Measurements from ENCODE around the gene EIF4E2.

The EIF4E2 gene, protein sequence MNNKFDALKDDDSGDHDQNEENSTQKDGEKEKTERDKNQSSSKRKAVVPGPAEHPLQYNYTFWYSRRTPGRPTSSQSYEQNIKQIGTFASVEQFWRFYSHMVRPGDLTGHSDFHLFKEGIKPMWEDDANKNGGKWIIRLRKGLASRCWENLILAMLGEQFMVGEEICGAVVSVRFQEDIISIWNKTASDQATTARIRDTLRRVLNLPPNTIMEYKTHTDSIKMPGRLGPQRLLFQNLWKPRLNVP

DNA sequence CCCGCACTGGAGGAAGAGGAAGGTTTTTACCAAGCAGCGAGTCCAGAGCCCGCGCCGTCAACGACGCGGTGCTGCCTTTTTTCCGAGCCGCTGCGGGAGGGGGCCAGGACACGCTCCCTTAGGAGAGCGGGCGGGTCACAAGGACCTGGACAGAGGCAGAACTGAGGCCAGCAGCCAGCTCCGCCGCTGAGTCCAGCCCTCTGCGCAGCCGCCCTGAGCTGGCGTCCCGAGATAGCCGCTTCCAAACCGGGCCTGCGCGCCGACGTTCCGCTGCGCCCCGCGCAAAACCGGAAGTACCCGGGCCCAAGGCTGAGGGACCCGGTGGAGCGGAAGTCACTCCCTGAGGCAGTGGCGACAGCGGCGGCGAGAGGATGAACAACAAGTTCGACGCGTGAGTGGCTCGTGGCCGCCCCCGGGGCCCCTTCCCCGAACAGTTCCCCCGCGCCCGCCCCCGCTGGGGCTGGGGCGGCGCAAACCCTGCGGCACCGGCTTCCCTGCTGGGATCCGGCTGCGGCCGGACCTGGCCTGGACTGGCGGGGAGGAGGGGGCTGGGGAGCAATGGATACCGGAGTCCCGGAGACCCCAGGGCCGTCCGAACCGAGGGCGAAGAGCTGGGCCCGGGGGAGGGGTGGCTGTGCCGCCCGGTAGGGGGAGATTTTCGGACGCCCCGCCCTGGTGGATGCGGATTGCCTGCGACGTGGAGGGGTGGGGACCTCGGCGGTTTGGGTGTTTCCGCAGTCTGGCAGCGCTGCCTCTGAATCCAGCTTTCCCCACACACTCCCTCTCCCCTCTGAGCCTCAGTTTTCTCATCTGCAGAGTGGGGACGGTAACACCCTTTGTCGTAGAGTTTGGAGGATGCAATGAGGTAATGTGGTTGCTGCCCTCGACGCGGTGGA, at the start of gene EIF4E2, which contains the start of gene TIGD1:
Gene EIF4E2 (plus strand): TSS at position 336 of the 896 bp plus-strand sequence. CDS start 36 bp downstream, at position 372.
Gene TIGD1 (minus strand): TSS at position 204 of the 896 bp plus-strand sequence. CDS start 675 bp downstream, outside the sequence.
- peak; percentile 87 for DNase-seq

DNA sequence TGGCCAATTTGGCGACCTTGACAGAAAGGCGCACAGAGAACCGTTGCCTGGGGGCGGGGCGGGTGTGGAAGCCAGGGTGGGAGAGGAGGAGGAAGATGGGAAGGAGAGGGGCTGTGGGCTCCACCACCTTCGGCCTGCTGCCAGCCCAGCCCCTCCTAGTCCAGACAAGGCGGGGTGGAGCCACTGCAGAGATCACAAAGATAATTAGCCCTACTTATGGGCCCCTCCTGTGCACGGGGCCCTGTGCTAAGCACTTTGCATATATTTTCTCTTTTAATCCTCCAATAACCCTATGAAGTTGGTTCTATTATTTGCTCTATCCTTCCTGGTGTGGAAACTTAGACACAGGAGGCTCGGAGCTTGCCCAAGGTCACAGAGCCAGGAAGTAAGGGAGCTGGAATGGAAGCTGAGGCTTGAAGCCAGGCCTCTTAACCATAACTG, 49.1 kb upstream of the EIF4E2 start:
- DNase-seq: no peak

DNA sequence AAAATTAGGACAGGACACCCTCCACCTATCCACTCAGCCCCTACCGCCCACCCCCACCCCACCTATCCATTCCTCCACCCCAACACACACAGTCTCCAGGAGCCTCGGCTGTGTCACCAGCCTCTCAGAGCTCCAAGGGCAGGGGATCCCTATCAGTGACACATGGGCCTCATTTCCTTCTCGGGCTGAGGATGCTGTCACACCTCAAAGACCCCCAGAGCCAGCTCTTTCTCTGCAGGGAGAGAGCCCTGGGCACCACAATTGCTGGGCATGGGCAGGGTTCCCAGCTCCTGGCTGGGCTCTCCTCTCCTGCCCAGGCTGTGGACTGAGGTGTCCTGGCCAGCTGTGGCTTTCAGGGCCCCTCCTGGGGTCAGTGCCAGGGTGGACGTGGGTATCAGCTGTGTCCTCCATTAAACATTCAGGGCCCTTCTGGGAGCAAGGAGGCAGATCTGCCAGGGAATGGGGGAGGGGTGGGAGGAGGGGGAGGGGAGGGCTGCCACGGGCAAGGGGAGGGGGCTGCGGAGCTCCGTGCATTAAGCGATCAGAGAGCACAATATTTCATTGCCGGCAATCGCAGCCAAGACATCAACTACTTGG, 48.6 kb upstream of the EIF4E2 start:
- DNase-seq: no peak

DNA sequence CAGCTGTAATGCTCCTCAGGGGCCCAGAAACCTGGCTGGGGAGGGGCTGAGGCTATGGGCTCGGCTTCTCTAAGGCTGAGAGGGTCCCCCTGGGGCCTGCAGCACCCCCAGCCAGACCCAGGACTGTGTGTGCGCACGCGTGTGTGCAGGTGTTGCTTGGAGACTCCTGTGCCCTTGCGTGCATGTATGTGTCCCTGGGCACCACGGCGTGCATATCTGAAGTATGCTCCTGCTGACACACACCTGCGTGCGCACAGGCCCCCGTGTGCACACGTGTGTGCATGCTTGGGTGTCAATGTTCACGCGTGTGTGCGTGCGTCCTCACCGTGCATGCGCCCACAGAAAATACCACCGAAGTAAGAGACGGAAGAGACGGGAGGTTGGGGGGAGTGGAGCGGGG, 48.0 kb upstream of the EIF4E2 start:
- DNase-seq: no peak

DNA sequence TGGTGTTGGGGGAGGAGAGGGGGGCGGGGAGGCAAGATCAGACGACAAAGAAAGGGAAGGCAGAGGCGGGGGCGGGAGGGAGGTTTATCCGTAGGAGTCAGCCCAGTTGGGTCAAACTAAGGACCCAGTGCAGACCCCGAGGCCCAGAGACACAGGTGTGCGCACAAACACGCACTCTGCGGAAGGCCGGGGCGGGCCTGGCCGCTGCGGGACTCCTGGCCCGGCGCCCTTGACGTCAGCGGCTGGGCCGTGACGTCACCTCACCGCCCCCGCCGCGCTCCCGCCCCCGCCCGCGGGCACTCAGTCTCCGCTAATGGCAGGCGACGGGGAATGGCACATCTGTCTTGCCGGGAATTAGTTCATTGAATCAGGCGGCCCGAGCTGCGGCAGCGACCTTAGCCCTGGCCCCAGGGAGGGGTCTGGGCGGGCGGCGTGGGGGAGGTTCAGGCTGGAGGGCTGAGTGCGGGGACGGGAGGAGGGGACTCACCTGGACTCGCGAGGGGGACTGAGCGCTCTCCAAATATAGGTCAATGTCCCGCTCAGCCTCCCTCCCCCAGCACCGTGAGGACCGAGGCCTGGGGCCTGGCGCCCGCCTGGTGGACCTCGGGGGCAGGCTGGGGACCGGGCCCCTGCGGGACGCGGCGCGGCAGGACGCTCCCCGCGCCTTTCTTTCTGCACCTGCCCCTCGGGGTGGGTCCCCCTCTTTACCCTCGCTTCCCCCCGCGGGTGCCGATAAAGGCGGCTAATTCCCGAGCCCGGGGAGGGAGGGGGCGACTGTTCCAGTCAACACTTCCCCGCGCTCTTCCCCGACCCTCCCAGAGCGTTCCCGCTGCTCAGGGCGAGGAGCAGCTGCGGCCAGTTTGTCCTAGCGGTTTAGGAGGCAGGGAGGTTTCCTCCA, 47.3 kb upstream of the EIF4E2 start:
- DNase-seq: peak; percentile 12

DNA sequence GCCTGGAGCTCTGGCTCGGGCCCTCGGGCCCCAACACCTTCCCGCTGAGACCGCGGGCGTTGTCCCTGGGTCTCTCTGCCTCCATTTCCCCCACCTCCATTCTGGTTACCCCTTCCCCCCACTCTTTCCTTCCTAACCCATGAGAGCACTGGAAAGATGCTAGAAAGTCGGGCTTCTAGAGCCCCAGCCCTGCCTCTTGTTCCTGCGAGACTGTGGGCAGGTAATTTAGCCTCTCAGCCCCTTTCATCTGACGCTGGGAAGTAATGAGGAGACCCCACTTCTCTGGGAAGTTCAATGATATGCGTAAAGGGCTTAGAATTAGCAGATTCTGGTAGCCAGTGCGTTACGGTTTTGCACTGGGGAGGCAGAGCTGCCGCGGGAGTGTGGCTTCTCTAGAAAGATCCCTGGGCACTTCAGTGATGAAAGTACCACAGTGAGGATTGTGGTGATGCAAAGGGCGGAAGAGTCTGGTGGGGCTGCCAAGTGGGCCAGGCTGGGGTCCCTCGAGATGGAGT, 46.6 kb upstream of the EIF4E2 start:
- DNase-seq: no peak

DNA sequence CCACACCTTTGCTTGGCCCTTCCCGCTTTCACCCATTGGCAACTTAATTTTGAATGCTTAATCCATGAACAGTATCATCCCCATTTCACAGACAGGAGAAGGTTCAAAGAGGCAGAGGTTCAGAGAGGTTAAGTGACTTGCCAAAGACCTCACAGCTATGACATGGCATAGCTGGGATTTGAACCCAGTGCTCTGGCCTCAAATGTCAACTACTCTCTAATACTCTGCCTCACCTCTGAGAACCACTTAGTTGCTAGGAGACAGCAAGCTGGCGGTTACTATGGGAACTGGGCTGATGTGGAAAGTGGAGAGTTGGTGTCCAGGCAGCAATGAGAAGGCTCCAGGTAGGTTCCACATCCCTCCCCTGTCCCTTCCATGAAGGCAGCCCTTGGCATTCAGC, 46.1 kb upstream of the EIF4E2 start:
- no peak for DNase-seq

DNA sequence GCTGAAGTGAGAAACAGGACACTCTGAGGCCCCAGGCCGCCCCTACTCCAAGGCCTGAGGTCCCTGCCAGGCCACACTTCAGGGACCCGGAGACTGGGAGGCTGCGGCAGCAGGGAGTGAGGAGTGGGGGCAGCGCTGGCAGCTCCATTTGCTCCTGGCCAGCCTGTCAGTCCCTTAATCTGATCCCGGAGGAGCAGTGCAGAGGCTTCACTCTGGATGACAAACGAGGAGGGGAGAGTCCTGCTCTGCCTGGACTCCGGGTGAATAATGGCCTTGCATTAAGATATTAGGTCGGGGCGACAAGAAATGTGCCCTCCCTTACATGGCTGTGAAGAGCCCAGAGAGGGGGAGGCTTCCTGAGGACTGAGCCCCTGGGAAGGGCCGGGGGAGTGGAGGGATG, 44.6 kb upstream of the EIF4E2 start:
- no peak for DNase-seq

DNA sequence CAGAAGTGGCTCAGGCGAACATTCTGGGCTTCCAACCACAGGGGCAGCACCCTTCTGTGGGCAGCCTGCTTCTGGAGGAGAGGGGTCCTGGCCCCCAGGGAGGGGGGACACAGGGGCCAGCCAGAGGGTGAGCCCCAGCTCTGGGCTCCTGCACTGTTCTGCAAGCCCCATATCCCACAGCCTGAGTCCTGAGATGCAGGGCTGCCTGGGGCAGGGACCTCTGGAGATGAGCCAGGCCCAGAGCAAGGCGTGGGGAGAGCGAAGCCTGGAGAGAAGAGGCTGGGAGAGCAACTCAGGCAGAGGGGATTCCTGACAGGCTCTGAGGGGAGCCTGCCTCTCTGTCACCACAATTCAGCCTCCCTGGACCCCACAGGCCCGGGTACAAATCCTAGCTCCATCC, 43.8 kb upstream of the EIF4E2 start:
- no peak for DNase-seq

DNA sequence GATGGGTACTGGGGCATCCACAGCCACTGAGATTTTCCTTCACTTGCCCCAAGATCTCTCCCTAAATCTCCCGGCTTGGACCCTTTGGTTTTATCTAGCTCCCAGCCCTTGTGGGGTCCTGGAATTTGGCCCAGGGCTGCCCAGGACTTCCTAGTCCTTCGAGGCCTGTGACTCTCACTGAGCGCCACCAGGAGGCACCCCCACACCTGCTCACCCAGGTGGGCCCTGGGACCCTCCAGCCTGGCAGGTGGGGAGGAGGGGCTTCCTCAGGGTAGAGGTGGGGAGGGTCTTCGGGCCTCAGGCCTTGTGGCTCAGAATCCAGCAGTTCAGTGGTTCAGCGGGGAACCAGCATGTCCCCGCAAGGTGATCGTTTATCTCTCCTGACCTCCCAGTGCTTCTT, 42.2 kb upstream of the EIF4E2 start:
- DNase-seq: no peak

DNA sequence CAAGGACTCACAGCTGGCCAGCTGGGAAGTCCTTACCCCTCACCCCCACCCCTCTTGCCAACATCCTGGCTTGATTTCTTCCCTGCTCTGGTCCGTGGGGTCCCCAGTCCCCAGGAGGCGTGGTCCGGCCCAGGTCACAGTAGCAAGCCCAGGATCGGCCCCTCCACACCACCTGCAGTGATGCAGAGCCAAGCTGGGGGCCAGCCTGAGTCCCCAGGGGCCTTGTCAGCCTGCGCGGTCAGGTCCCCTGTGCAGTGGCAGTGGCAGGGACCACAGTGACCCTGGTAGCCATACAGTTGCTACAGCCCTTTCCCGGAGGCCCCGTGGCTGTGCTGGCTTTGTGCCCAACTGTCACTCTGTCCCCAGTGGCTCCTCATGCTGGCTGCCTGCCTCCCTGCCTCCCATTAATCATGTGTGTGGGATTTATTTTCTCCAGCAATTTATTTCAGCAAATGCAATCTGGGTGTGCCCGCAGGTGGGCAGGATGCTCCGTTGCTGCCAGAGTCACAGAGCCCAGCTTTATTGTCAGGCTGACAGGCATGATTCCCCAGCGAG, 39.1 kb upstream of the EIF4E2 start:
- DNase-seq: no peak

DNA sequence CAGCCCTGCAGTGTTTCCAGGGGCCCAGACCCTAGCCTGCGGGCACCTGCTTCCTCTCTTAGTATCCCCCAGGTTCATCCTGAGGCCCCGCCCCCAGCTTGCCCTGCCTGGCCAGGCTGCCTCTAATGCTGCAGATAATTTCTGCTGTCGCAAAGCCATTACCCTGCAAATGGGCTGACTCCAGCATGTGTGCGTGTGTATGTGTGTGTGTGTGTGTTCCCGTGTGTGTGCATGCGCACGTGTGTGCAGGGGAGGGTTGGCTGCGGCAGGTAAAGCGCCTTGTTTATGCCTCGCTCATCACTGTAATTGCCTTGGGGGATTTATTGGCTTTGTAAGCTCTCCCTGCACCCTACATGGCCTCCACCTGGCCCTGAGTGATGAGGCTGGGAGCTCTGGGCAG, 37.9 kb upstream of the EIF4E2 start:
- DNase-seq: no peak

DNA sequence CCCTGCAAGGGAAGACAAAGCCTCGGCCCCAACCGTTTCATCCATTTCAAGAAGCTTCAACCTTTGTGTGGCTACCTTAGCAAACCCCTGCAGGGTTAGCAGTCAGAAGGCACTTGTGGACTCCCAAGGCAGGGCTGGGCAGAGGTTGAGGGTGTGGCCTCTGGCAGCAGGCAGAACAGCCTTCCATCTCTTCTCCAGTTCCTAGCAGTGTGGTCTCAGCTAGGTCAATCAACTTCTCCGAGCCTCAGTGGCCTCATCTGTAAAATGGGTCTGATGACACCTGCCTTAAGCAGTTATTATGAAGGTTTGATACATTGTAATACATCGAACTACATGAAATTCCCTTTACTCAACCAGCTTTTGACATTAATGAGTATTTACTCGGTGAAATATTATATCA, 37.1 kb upstream of the EIF4E2 start:
- no peak for DNase-seq

DNA sequence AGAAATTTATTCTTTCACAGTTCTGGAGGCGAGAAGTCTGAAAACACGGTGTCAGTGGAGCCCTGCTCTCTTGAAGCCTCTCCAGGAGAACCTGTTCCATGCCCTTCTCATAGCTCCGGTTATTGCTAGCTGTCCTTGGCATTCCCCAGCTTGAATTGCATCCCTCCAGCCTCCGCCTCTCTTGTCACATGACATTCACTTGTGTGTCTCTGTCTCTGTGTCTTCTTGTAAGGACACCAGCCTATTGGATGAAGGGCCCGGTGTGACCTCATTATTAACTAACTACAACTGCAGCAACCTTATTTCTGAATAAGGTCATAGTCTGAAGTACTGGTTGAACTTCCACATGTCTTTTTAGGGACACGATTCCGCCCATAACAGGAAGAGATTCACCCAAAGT, 34.9 kb upstream of the EIF4E2 start:
- DNase-seq: no peak

DNA sequence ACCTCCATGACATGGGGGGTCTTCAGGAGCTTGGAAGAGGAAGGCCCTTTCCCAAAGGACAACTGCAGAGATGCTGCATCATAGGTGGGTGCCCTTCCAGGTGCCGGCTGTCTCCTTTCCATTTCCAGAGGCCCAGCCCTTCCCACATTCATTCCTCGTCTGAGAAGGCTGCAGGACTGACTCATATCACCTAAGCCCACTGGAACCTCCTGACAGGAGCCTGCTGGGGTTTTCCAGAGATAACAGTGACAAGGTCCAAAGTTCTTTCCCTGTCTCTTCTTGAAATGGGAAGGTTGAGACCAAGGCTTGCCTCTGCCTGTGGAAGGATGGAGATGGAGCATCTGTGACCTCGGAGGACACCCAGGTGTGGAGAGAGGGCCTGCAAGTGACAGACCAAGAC, 33.9 kb upstream of the EIF4E2 start:
- DNase-seq: no peak

DNA sequence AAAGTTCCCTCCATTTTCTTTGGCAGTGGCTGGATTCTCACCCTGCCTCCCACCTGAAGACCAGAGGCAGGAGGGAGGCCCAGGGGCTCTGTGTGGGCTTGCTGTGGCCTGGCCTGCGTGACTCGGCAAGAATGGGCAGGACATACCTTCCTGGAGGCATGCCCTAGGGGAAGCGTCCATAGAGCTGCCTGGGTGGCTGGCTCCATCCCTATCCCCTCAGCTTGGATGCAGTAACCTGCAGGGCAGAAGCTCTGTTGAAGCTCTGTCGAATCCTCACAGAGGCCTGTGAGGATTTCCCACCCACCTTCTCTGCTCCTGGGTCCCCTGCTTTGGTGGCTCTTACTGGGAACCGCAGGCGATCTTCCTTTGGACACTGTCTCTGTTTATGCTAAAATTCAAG, 31.6 kb upstream of the EIF4E2 start:
- DNase-seq: no peak

DNA sequence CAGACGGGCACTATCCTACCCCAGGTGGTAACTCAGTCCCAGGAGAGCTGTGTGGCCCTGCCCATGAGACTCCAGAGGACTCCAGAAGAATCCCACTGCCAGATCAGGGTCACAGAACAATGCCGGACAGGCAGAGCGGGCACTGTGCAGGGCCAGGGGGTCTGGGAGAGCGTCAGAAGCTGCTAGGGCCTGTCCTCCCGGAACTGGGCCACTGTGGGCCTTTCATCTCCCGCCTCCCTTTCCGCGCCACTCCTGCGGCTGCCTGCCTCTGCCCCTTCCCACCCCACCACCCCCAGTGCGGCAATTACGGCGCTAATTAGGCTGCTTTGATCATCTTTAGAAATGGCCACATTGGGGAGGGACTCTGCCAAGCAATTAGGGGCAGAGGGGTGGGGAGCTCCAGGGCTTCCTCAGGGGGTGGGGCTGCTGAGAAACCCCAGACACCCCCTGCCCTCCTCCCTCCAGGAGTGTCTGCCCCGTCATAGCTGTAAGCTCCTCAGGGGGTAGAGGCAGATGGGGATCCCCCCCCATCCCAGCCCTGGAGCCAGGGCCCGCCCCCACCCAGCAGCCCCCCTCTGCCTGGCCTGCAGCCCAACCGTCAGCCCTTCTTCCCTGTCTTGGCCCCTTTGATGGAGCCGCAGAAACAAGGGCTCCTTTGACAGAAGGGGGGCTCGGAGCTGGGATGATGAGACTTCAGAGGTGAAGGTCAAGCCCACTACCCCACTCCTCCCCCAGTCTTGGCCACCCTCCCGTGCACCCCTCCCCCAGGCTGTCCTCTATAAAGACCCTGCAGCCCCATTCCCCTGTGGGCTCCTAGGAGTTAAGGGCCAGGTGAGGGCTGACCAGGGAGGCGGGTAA, 30.7 kb upstream of the EIF4E2 start, which contains the start of gene PRSS56:
Gene PRSS56 (plus strand): TSS at position 808 of the 858 bp plus-strand sequence. CDS start 211 bp downstream, outside the sequence.
- DNase-seq: no peak

DNA sequence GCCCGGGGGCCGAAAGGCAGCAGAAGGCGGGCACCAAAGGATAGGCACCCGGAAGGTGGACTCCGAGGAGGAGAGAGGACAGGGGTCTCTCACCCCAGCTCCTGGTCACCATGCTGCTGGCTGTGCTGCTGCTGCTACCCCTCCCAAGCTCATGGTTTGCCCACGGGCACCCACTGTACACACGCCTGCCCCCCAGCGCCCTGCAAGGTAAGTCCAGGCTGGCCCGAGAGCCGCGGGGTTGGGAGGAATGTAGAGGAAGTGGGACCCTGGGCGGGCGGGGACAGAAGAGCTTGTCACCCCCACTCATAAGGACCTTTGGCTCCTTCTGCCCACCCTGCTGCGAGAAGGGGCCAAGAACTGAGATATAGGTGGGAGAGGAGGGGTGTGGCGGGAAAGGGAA, 30.0 kb upstream of the EIF4E2 start:
- DNase-seq: no peak

DNA sequence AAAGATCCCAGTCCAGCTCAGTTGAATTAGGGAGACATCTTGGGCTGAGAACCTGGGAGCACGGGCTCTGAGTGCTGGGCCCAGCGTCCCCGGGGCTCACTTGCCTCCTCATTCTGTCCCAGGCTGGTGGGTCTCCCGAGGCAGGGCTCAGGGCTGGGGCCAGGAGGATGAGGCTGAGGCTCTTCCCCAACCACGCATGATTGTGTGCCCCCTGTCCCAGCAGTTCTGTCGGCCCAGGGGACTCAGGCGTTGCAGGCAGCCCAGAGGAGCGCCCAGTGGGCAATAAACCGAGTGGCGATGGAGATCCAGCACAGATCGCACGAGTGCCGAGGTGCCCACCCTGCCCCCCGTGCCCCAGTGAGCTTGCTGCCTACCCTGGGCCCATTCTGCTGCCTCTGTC, 29.4 kb upstream of the EIF4E2 start:
- no peak for DNase-seq

DNA sequence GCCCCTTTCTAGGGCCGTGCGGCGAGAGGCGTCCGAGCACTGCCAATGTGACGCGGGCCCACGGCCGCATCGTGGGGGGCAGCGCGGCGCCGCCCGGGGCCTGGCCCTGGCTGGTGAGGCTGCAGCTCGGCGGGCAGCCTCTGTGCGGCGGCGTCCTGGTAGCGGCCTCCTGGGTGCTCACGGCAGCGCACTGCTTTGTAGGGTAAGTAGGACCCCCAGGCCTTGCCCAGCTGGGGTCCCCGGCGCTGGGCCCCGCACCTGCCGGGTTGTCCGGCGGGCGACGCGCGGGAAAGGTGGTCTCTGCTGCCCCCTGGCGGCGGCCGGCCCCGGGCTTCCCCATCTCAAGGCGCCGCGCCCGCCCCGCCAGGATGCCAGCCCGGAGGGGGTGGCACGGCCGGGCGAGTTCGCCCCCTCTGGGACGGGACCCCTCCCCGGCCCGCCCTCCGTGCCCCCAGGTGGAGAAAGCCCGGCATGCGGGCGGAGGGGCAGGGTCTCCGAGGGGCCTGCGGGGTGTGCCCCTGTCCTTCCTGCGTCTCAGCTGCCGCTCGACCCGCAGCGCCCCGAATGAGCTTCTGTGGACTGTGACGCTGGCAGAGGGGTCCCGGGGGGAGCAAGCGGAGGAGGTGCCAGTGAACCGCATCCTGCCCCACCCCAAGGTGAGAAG, 28.4 kb upstream of the EIF4E2 start:
- DNase-seq: peak; percentile 53
